ENCODE measurements around the gene TMEM132D.
A peak's percentile ranks its signal among the peaks of the same experiment; 100 is the strongest.

TMEM132D gene

GRCh38 chr12:129788506-129789084 lies 115.2 kb downstream of the TMEM132D start:
- H3K4me3 Mint-ChIP-seq: no peak overlapping the region
- no peak for DNase-seq
- H3K9me3 Mint-ChIP-seq: peaks cover 5% of the 10 kb centered on the region
- no peak for TF ChIP-seq CTCF (IDR thresholded peaks at IDR 0.05)
- no peak overlapping the region for H3K27ac Mint-ChIP-seq
- no peaks in the 10 kb centered on the region for H3K27me3 Mint-ChIP-seq (ENCODE audit: low read depth, poor library complexity)
- no peaks in the 10 kb centered on the region for H3K36me3 Mint-ChIP-seq (ENCODE audit: low read depth)
- no peaks in the 10 kb centered on the region for H3K4me1 Mint-ChIP-seq

DNA sequence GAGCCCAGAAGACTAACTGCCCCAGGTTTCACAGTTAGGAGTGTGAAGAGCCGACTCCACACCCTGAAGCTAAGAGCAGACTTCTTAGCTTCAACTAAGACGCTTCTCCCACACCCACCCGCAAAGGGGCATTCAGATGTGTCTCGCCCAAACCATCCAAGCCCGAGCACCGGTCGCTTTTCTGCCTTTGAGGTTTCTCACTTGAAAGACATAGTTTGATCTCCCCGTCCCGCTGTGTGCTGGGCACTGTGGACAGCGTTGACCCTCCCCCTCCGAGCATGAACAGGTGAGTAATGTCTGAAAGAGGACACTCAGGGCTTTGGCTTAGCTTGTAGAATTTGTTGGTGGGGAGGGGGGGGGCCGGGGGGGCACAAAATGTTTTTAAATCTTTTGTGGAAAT lies 123.8 kb downstream of the TMEM132D start:
- peak overlapping the region; percentile 48 for H3K27ac Mint-ChIP-seq
- TF ChIP-seq CTCF (IDR thresholded peaks at IDR 0.05): no peak
- no peaks in the 10 kb centered on the region for H3K9me3 Mint-ChIP-seq
- no peaks in the 10 kb centered on the region for H3K36me3 Mint-ChIP-seq (ENCODE audit: low read depth)
- H3K27me3 Mint-ChIP-seq (ENCODE audit: low read depth, poor library complexity): peaks cover 3% of the 10 kb centered on the region
- no peak overlapping the region for H3K4me3 Mint-ChIP-seq
- peaks cover 5% of the 10 kb centered on the region for H3K4me1 Mint-ChIP-seq
- no peak for DNase-seq

- H3K4me1 Mint-ChIP-seq: peaks cover 5% of the 10 kb centered on the region
- no peak overlapping the region for H3K4me3 Mint-ChIP-seq
- TF ChIP-seq CTCF (IDR thresholded peaks at IDR 0.05): no peak
Observed at GRCh38 chr12:129779033-129779432, 124.8 kb downstream of the TMEM132D start.

GRCh38 chr12:129776977-129777667 lies 126.7 kb downstream of the TMEM132D start:
- H3K27me3 Mint-ChIP-seq (ENCODE audit: low read depth, poor library complexity): peaks cover 7% of the 10 kb centered on the region

More at GRCh38 chr12:129779033-129779432, 124.8 kb downstream of the TMEM132D start:
- H3K9me3 Mint-ChIP-seq: no peaks in the 10 kb centered on the region
- no peak overlapping the region for H3K27ac Mint-ChIP-seq
- H3K36me3 Mint-ChIP-seq (ENCODE audit: low read depth): no peaks in the 10 kb centered on the region
- H3K27me3 Mint-ChIP-seq (ENCODE audit: low read depth, poor library complexity): peaks cover 7% of the 10 kb centered on the region
- DNase-seq: no peak

GRCh38 chr12:129772501-129773493 lies 131.0 kb downstream of the TMEM132D start:
- DNase-seq: no peak
- peaks cover 13% of the 10 kb centered on the region for H3K9me3 Mint-ChIP-seq
- H3K4me1 Mint-ChIP-seq: peaks cover 13% of the 10 kb centered on the region
- no peak for TF ChIP-seq CTCF (IDR thresholded peaks at IDR 0.05)
- no peak overlapping the region for H3K27ac Mint-ChIP-seq
- peaks cover 1% of the 10 kb centered on the region for H3K36me3 Mint-ChIP-seq (ENCODE audit: low read depth)
- H3K27me3 Mint-ChIP-seq (ENCODE audit: low read depth, poor library complexity): peaks cover 6% of the 10 kb centered on the region
- H3K4me3 Mint-ChIP-seq: no peak overlapping the region

More at GRCh38 chr12:129776977-129777667, 126.7 kb downstream of the TMEM132D start:
- H3K27ac Mint-ChIP-seq: no peak overlapping the region
- peaks cover 18% of the 10 kb centered on the region for H3K4me1 Mint-ChIP-seq
- no peaks in the 10 kb centered on the region for H3K9me3 Mint-ChIP-seq
- no peaks in the 10 kb centered on the region for H3K36me3 Mint-ChIP-seq (ENCODE audit: low read depth)
- no peak for DNase-seq
- H3K4me3 Mint-ChIP-seq: no peak overlapping the region
- no peak for TF ChIP-seq CTCF (IDR thresholded peaks at IDR 0.05)

Data from nephron progenitor cell (in vitro differentiated cells).